ENCODE data around the gene FAT4.

Gene FAT4

DNA sequence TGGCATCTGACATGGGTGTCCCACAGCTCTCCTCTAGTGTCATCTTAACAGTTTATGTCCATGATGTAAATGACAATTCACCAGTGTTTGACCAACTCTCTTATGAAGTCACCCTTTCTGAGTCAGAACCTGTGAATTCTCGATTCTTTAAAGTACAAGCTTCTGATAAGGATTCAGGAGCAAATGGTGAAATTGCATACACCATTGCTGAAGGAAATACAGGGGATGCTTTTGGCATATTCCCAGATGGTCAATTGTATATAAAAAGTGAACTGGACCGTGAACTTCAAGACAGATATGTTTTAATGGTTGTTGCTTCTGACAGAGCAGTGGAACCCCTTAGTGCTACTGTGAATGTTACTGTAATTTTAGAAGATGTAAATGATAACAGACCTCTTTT is 4.6 kb downstream of the FAT4 start:
- no peak for DNase-seq

DNA sequence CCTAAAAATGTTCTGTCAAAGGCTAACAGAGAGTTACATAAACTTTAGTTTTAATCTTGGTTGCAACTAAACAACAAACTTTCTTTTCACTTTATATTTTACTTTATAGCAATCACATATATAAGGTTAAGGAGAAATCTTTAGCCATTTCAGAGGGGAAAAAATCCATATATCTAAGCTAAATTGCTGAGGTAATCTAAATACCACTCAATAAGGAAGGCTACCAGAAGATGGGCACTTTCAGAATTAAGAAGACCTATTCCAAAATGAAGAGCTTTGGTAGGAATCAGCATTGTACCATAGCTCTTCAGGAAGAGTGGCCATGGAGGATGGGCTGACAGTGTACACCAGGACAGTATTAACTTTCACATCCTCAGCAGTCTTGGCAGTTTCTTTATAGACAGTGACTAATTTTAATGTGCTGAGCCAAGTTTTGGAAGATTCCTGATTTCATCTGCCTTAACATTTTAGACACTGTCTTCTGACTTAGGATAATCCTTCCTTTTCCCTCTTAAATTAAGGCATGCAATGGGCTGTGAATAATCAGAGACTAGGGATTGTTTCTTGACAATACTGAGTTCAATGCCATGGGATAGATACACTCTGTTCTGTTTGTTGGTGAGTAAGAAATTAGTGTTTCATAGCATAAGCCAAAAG is 7.1 kb downstream of the FAT4 start:
- DNase-seq, result no peak

DNA sequence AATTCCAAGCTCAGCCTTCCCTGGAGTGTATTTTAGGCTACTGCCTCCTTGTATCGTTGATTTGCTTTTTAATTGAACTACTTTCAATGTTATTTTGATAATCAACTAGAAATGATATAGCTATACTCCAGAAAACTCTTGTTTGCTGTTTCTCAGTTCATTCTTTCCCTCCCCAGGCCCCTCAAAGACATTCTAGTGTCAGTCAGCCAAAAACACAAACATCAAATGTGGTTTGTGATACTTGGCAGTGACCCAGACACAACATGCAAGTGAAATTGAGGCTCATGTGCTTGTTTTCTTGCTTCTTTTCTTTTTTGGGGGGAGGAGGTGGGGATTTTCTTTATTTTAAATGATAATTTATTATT is 7.6 kb downstream of the FAT4 start:
- no peak for DNase-seq

DNA sequence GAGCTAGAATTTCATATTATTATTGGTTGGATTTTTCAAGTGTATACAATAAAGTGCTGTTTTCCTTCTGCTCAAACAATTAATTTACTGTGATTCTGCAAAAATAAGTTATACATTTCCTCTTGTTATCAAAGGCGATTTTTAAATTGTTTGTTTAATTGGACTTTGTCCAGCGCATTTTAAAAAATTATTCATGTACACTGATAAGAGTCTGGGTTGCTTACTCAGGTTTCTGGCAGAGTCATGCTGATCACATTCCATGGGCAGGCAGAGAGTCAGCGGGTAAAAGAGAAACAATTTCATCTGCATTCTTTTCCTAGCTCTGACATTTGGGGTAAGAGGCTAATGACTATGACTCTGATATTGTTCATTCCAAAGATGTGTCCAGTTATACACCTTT is 8.9 kb downstream of the FAT4 start:
- no peak for DNase-seq

DNA sequence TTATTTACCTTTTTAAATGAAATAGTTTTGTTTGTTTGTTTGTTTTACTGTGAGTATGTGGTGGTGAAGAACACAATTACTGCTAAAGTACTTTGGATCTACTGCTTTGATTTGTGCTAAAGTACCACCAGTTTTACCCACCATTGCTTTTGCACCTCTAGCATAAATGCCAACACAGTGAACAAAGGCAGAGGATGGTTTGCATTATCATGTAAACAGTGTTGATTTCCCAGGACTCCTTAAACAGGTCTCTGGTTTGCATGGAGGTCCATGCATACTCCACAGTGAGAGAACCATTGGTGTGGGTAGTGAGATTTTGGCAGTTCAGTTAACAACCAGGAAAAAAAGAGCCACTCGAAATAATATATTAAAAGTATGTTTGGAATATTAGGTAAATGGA is 11.0 kb downstream of the FAT4 start:
- DNase-seq, result no peak

DNA sequence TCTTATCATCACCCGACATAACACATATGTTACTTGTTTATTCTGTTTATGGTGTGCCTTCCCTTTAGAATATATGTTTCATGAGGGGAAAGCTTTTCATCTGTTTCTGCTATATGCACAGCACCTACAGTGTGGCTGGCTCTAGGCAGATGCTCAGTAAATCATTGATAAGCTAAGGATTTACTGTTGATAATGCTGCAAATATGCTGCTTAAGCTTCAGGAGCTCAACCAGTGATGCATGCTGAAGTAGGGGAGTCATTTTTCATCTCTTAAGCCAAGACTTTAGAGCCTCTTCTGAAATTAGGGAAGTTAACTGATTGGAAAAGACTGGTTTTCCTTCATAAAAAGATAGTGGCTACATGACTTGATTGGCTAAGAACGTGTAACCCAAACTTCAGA is 16.4 kb downstream of the FAT4 start:
- DNase-seq, result no peak

DNA sequence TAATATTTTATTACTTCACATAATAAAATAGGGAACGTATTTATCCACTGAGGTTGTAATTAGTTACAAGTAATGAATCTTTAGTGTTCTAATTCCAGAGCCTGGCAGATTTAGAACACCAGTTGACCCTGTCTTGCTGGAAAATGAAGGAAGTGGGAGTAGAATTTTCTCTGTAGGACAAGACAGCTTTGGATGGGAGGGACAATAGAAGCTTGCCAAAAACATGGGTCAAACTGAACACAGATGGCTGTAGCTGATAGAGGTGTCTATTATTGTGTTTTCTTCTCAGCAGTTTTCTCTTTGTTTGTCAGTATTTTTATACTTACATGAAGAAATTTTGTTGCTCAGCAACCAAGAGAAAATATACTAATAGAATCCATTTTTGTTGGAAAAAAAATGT is 20.2 kb downstream of the FAT4 start:
- DNase-seq, result no peak

DNA sequence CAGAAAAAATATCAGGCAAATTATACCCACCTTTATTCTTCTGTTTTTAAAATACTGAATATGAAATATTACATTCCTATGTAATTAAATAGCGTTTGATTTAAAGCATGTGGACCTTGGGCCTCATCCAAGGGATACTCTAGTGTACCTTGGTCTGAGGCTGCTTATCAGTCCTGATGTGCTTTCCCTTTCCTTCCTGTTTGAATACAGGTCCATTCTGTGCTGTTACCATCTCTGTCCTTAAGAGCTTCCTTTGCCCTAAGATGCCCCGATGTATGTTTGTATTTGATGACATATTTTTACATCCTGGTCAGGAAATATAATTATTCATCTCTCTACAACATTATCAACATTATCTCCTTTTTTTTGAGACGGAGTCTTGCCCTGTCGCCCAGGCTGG is 24.1 kb downstream of the FAT4 start:
- no peak for DNase-seq

DNA sequence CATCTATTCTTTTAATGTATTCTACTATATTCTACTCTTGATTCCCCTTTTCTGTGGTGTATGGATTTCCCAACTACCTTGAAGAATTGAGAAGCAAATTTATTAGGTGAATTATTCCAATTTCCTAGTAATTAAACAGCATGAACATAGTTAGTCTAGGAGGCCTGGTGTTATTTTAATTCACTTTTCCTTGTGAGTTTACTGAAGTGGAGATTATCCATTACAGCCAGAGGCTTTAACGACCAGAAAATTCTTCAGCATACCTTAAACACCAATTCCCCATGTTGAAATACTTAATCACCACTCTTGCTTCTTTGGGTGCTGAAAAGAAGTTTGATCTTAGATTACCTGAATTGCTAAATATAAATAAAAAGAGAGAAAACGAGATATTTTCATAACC is 29.4 kb downstream of the FAT4 start:
- DNase-seq, result no peak

DNA sequence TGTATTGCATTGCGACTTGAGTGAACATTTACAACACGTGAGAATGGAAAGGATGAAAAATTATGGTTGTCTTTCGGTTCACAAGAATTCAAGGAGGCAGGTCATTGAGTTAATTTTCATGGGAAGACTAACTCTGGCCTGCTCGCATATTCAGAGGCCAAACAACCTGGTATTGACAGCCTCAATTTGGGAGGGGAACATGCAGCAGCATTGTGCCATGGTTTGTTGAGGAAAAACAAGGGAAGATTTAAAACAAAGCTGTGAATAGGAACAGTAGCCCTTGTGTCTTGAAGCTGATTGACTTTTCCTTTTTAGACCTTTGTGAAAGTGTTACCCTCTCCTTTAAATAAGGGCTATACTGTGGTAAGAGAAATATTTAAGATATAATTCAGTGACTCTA is 31.9 kb downstream of the FAT4 start:
- no peak for DNase-seq

DNA sequence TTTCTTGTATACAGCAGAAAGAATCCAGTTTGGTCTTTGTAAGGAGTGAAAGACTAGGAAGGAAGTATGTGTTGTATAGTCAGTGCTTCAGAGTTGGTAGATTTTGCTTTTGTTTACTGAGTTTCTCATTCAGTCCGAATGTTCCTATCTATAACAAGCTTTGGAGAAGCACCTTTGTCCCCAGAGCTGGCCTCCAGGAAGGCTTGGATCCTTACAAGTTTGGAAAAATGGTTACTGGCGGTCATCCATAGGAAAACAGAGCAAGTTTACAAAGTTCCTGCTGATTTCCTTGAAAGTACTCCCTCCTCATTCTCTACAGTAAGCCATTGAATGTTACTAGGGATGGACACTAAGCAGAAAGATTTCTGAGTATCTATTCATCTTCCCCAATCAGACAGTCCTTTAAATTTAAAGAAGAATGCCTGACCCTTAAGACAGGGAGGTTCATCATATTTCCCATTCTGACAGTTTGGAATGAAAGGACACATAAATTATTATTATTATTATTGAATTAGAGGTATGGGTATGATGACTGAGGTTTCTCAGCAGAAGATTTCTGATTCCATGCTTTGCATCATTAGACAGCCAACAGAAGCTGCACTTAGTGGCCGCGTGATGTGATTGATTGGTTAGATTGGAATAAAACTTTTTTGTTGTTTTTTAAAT is 35.8 kb downstream of the FAT4 start:
- no peak for DNase-seq

DNA sequence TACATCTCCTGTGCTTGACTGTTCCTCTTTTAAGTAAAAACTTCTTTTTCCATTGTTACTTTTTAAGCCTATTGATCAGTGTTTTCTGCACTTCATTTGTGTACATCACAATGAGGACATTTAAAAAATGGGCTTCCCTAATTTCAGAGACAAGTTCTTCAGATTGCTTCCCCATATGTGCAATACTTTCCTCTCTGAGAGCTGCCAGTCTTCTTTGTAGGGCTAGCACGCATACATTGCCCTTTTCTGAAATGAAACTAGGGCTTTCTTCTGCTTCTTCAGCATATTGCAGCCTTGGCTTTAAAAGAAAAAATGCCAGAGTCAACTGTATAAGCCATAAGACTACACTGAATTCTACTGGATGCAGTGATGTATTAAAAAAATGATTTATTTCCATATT is 37.8 kb downstream of the FAT4 start:
- no peak for DNase-seq

DNA sequence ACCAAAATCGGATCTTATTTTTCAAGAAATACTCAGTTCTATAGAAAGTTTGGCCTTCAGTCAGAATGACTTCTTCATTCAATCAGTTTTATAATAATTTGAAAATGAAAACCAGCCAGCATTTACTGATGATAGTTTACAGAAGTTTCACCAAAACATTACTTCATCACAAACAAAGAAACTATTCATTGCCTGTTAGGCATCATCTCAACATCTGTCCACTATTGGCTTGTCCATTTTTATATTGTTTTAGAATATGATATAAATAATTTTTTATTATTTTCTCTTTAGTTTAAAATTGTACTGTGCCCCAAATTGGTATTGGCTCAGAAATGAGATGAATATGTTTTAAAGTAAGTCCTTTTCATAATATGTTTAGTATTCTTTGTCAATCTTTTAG is 38.4 kb downstream of the FAT4 start:
- DNase-seq, result no peak

DNA sequence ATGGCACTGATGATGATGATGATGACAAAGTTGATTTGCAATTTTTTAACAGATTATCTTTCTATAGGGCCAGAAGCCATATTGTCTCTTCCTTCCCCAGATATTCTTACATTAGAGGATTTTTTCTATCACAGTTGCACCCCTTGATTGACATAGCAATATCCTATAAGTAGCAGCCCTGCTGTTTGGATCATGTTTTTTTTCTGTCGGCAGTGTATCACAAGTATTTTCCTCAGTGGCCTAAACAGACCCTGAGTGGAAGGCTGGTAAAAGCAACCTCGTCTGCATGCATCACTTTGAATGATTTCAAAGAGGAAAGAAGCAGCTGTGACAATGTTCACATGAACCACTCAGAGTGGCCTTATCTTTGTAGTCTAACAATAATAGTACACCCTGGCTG is 41.0 kb downstream of the FAT4 start:
- no peak for DNase-seq

DNA sequence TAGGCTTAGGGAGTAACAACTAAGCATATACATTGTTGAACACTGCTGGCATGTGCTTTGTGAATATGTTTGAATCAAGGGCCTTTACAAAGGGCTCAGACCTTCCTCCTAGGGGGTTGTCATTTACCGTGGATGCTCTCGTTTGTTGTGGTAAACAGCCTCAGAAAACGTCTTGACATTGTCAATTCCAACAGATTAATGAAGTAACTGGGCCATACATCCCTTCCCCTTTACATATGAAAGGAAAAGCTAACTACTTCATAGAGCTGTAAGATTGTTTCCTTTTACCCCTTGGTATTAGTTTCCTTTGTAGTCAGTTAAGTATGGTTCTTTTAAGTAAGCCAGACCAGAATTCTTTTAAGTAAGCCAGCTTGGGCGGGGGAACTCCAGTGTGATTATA is 42.9 kb downstream of the FAT4 start:
- DNase-seq, result no peak

DNA sequence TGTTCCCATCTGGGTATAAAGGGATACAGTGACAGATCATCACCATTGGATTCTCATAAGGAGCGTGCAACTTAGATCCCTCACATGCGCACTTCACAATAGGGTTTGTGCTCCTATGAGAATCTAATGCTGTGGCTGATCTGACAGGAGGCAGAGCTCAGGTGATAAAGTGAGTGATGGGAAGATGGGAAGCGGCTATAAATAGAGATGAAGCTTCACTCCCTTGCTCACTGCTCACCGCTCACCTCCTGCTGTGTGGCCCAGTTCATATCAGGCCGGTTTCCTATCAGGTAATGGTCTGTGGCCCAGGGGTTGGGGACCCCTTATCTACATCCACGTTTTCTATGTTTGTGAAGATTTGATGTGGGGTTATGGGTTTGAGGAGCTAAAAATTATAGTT is 43.7 kb downstream of the FAT4 start:
- no peak for DNase-seq

DNA sequence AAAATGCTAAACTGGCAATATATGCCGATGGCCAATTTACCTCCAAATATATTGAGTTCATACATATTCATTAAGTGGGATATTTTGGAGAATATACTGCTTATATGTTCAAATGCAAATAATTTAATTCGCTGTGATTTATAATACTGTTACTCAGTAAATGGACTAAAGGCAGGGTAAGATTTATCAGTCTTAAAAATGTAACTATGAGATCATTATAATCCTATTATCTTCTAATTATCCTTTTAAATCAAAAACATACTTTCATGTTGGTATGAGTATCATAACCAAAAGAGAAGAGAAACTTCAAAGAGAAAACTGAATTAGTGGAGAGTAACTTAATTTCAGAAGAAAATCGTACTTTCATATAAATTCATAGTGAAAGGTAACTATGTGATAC is 44.6 kb downstream of the FAT4 start:
- DNase-seq, result no peak

DNA sequence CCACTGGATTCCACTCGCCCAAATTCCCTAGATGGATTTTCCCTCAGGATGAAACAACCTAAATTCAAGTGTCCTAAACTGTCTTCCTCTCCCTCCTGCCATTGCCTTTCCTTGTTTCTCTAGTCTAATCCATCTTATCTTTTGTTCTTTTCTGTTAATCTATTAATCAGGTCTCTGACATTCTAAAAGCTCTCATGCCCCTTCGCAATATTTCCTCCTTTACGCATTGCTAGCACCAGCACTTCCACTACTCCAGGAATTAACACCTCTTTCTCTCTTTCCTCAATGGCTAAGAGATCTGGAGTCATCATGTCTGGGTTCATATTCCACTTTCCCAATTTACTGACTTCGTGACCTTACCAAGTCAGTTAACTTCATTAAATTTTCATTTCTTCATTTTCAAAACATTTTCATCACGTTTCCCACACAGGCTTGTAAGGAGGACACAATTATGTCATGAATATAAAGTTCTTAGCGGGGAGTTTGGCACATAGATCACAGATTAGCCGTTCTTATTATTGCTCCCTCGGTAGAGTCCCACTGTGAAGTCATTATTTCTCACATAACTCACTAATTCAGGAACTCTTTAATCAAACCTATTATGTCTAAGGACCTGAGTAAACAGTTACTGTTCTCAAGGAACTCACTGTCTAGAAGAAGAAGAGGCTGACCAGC is 45.3 kb downstream of the FAT4 start:
- DNase-seq, result no peak

DNA sequence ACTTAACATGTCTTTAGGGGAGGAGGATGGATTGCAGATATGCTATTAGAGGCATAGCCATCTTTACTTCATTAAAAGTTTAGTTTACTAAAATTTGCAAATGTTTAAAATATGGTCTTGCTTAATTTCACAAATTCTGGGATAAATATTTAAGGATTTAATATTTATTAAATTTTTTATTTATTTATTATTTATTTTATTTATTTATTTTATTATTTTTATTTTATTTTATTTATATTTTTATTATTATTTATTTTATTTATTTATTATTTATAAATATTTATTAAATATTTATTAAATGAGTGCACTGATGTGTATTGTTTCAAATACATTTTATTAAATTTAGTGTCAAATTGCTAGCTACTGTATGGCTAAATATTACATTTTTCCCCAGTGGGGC is 46.0 kb downstream of the FAT4 start:
- no peak for DNase-seq

All from activated naive CD4-positive, alpha-beta T cell treated with anti-CD3 and anti-CD28 coated beads, Interleukin-2, amount 50 U/mL, for 16 hours (primary cell).